Lung (tissue), 12 donors: ENCODE measurements around the gene APCDD1. TPM values are rescaled to one million over a fixed set of nuclear protein-coding genes. Genes with fewer than 3 reads are reported as not detected.
"Not testable (repeated sequence)": the region's sequence is repeated elsewhere in the genome, so short reads cannot be mapped to it uniquely, and the experiment has no call there.

Source experiments
- ATAC-seq: fragments of 200-7000 bp; cut with Tn5 transposase; one replicate; pipeline ENCODE4 v1.9.1; 2020; ENCODE audit warnings: moderate number of reproducible peaks; ENCODE audit not compliant: insufficient read depth, low FRiP score
- DNase-seq, 3 donors: peaks; one replicate each; pipeline ENCODE4 v3.0.0-alpha.2; 2013 to 2017
- H3K27ac ChIP-seq, 2 donors: one replicate each; pipeline ENCODE4 v1.5.1; 2013; ENCODE audit warnings: mild to moderate bottlenecking in 2 of 2, moderate library complexity in 2 of 2, control low read depth in 1 of 2, inconsistent platforms in 1 of 2, low read depth in 1 of 2, low read length in 1 of 2
- H3K27me3 ChIP-seq, 3 donors: one replicate each; pipeline ENCODE4 v1.5.1; 2013; ENCODE audit warnings: low read length in 2 of 3; ENCODE audit not compliant: control insufficient read depth in 3 of 3, insufficient read depth in 3 of 3
- H3K36me3 ChIP-seq, 4 donors: one replicate each; pipeline ENCODE4 v1.5.1; 2013; ENCODE audit warnings: low read length in 4 of 4, mild to moderate bottlenecking in 1 of 4, moderate library complexity in 1 of 4; ENCODE audit not compliant: control insufficient read depth in 4 of 4, insufficient read depth in 4 of 4
- H3K4me1 ChIP-seq, 5 donors: one replicate each; pipeline ENCODE4 v1.5.1; 2013; ENCODE audit warnings: low read length in 5 of 5, mild to moderate bottlenecking in 2 of 5, moderate library complexity in 1 of 5; ENCODE audit not compliant: control insufficient read depth in 5 of 5, insufficient read depth in 5 of 5
- H3K4me3 ChIP-seq: one replicate; pipeline ENCODE4 v1.5.1; 2013; ENCODE audit warnings: mild to moderate bottlenecking, control low read depth, moderate library complexity
- H3K9ac ChIP-seq, 2 donors: one replicate each; pipeline ENCODE4 v1.5.1; 2013; ENCODE audit warnings: low read length in 2 of 2, control low read depth in 1 of 2; ENCODE audit not compliant: insufficient read depth in 1 of 2
- H3K9me3 ChIP-seq, 4 donors: one replicate each; pipeline ENCODE4 v1.5.1; 2013; ENCODE audit warnings: low read length in 3 of 4, mild to moderate bottlenecking in 1 of 4, moderate library complexity in 1 of 4; ENCODE audit not compliant: control insufficient read depth in 4 of 4, insufficient read depth in 3 of 4
- CTCF ChIP-seq: IDR thresholded peaks from 2 replicates; pipeline ENCODE4 v1.5.1; 2012; ENCODE audit warnings: mild to moderate bottlenecking; ENCODE audit errors: control extremely low read depth, extremely low read depth
- WGBS, 2 donors: extraction: QIAGEN DNeasy Blood & Tissue Kit; methylation state at CpG; one replicate each; pipeline ENCODE4 v1.1.7; 2013; 5-methylcytosine and 5-hydroxymethylcytosine counted together
- polyA plus RNA-seq, 2 donors: library from polyadenylated mRNA; stranded (reverse); fragments of 200-250 nt; gene quantifications; one replicate each; pipeline ENCODE4 v1.2.1, GENCODE V29; 2013
- total RNA-seq, 2 donors: library from RNA; depleted of rRNA in 1 of 2; stranded (reverse); fragments of >200 nt in 1 of 2; gene quantifications; one replicate each; pipeline ENCODE4 v1.2.1, GENCODE V29; 2014 to 2021
- donor health status: control.
- donor health status: control.
- donor health status: Bipolar disorder and iron deficiency.
- donor health status: healthy.
- donor health status: DM: yes; HTN: yes; CAD: no.

The APCDD1 gene
- total and polyA plus RNA-seq, 4 donors = 6.8 to 77.4 (median 29.3) TPM

GRCh38 chr18:10463096-10463495 lies 8.7 kb downstream of the APCDD1 start:
- H3K27me3 ChIP-seq = no peaks in the 10 kb centered on the region
- no peak for TF ChIP-seq CTCF
- H3K4me3 ChIP-seq = no peak overlapping the region
- ATAC-seq = no peak
- H3K9me3 ChIP-seq = no peaks in the 10 kb centered on the region
- no peak for DNase-seq
- 82 to 92% methylated on average over 6 of the region's 6 CpGs for WGBS, 2 donors
- H3K4me1 ChIP-seq = peaks cover 0 to 25% (median 10%) of the 10 kb centered on the region in 5 donors
- peaks cover 0 to under 1% (median under 1%) of the 10 kb centered on the region in 4 donors for H3K36me3 ChIP-seq
- no peak overlapping the region for H3K27ac ChIP-seq
- no peak overlapping the region for H3K9ac ChIP-seq

DNA sequence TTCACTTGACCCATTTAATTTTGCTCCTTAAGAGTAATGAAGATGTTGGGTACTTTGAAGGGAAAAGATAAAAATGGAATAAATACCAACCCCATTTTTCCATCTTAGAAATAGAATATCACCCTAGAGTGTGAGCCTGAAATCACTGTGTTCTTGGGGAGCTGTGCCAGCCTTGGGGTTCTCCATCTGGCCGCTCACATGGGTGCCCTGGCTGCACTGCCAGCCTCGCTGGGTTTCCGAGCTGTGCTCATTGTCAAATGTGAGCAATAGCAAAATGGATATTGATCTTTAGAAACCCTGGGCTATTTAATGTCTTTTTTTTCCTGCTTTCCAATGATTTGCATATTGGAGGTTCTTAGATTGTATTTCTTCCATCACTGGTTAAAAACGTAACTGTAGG lies 9.3 kb downstream of the APCDD1 start:
- TF ChIP-seq CTCF = no peak
- 93 to 96% methylated on average over 4 of the region's 4 CpGs for WGBS, 2 donors

DNA sequence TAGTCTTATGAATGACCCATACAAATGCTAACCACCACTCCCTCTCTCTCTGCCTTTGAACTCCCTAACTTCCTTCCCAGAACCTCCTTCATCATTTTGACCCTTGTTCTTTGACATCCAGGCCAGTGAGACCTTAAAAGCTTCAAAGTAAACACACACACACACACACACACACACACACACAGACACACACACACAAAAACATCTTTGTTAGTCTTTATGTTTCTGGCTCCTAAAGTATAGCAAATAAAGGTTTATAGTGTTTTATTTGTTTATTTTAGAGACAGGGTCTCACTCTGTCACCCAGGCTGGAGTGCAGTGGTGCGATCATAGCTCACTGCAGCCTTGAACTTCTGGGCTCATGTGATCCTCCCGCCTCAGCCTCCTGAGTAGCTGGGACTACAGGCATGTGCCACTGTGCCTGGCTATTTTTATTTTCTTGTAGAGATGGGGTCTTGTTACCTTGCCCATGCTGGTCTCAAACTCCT lies 9.8 kb downstream of the APCDD1 start:
- H3K36me3 ChIP-seq, H3K9ac ChIP-seq, H3K27ac ChIP-seq, H3K27me3 ChIP-seq, H3K4me3 ChIP-seq, ATAC-seq, H3K9me3 ChIP-seq, DNase-seq: not testable (repeated sequence)
- WGBS, 2 donors = 94 to 97% methylated on average over 2 of the region's 2 CpGs
- peaks cover 0 to 14% (median 9%) of the 10 kb centered on the region in 5 donors for H3K4me1 ChIP-seq

More for the DNA sequence above, 9.3 kb downstream of the APCDD1 start:
- Histone ChIP-seq H3K36me3 (peaks cover 0 to 5% (median 2%) of the 10 kb centered on the region in 4 donors), H3K4me1 (peaks cover 0 to 18% (median 12%) of the 10 kb centered on the region in 5 donors), H3K9ac (no peak overlapping the region), H3K27me3 (no peaks in the 10 kb centered on the region), H3K9me3 (no peaks in the 10 kb centered on the region), H3K27ac (no peak overlapping the region), H3K4me3 (no peak overlapping the region)
- ATAC-seq (no peak), DNase-seq (no peak)

- no peak overlapping the region for H3K4me3 ChIP-seq
- no peak for ATAC-seq
- 78 to 85% methylated on average over 9 of the region's 9 CpGs for WGBS, 2 donors
Observed at GRCh38 chr18:10465174-10465939, 10.9 kb downstream of the APCDD1 start.

More at GRCh38 chr18:10465174-10465939, 10.9 kb downstream of the APCDD1 start:
- Histone ChIP-seq H3K36me3 (peaks cover 0 to 13% (median 2%) of the 10 kb centered on the region in 4 donors), H3K4me1 (peaks cover 0 to 16% (median 10%) of the 10 kb centered on the region in 5 donors), H3K9me3 (no peaks in the 10 kb centered on the region), H3K9ac (no peak overlapping the region), H3K27ac (no peak overlapping the region), H3K27me3 (no peaks in the 10 kb centered on the region)
- no peak for DNase-seq
- no peak for TF ChIP-seq CTCF
